Dermis microvascular lymphatic vessel endothelial cell (primary cell): ENCODE results near the gene CYGB. TPM values are rescaled to one million over a fixed set of nuclear protein-coding genes. Genes with fewer than 3 reads are reported as not detected.
"Not testable (repeated sequence)": the region's sequence is repeated elsewhere in the genome, so short reads cannot be mapped to it uniquely, and the experiment has no call there.

ENCODE experiments used
- DNase-seq, 2 donors: peaks; one replicate each; pipeline versions ENCODE4 v3.0.0 to v3.0.0-alpha.2; 2010; ENCODE audit warnings: low read depth in 2 of 2
- total RNA-seq: library from RNA; depleted of rRNA; stranded (reverse); fragments of >200 nt; gene quantifications from 2 replicates; pipeline ENCODE4 v1.2.1, GENCODE V29; 2014

Gene CYGB
- total RNA-seq, 1 donor from 2014 or later = 1.8 TPM

DNA sequence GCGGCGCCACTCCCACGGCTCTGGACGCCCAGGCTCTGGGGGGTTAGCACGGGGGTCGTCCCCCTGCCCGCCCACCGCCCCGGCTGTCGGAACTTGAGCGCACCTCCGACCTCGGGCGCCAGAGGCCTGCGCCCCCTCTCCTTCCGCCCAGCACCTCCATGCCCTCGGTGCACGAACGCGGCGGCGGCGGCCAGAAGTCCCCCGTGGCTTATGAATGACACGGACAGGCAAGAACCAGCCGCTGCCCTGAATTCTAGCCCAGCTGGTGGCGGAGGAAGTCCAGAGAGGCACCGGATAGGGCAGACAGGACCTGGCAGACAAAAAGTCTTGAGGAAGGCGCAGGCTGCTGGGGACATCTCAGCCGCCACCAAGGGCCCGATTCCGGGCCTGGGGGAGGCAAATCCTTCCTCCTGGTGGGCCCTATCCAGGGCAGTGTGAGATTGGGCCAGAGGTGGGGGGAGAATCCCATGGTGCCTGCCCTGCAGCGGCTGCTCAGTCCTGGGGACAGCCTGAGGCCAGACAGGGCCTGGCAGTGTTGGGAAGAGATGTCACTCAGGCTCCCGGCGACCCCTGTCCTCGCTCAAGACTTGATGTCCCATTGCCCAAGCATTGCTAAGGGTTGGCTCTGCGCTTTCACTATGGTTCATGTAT, 897 bp upstream of the CYGB start:
- DNase-seq = no peak

DNA sequence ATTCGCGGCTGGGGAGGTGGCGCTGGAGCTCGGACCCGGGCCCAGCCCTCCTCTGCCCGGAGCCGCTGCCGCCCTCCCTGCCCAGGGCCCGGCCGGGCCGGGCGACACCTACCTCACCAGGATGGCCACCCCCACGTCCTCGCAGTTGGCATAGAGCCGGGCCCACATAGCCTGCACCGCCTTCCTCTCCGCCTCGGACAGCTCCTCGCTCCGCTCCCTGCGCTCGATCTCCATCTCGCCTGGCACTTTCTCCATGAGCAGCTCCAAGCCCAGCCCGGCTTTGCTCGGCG, 276 bp downstream of the CYGB start:
- peak in 1 of 2 donors; percentile 43 for DNase-seq

DNA sequence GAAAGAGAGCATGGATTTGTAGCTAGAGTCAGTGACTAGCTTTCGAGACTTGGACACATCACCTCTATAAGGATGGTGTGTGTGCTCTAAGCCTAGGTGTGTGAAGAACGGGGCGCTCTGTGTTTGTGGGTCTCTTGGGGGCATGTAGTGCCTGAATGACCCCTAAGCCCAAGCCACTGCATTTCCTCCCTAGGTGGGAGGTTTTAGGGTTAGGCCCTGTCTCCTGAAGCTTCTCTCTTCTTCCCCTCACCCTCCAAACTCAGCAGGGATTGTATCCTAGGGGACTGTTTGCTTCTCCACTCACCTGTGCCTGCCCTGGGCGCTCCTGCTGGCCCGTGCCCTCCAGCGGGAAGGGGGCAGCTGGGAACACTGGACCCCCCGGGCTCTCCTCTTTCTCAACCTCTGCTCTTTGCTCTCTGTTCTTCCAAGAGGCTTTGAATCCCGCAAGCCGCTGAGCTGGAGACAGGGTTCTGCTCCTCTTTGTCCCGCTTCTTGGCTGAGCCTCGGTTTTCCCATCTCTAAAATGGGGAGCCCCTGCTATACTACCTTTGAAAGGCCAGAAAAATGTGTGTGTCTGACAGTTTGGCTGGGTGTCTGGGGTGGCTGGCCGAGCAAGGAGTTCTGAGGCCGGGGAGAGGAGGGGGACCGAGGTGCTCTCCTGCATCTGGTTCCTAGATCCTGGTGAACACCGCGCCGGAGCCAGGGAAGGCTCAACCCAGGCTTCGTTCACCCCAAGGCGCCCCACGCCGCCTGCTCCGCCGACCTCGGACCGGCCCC, 810 bp downstream of the CYGB start:
- no peak for DNase-seq

DNA sequence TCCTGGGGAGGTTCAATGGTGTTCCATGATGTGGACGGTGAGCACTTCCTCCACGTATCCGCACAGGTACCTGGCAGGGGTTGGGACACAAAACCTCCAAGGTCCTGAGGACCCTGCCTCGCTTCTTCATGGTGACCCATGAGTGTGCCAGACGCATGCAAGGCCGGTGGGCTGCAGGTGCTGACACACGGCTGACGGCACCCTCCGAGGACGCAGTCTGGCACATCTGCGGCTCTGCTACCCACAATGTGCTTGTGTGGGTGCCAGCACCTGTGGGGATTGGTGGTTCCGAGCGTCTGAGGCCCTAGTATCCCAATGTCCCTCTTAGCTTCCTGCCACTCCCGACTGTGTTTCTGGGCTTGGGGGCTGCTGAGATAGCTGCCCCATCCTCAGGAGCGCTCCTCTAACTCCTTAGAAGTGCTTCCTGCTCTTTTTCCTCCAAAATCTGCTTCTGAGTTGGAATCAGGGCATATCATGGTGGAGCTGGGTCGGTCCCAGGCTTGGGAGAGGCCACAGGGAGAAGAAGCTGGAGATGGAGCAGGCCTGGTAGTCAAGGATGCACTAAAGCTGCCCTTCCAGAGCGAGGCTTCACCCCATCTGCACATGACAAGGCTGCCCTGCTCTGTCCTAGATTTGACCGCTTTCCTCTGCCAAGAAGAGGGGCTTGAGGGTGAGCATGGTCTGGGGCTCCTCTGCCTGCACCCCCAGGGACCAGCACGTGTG, 1.6 kb downstream of the CYGB start:
- DNase-seq = no peak

DNA sequence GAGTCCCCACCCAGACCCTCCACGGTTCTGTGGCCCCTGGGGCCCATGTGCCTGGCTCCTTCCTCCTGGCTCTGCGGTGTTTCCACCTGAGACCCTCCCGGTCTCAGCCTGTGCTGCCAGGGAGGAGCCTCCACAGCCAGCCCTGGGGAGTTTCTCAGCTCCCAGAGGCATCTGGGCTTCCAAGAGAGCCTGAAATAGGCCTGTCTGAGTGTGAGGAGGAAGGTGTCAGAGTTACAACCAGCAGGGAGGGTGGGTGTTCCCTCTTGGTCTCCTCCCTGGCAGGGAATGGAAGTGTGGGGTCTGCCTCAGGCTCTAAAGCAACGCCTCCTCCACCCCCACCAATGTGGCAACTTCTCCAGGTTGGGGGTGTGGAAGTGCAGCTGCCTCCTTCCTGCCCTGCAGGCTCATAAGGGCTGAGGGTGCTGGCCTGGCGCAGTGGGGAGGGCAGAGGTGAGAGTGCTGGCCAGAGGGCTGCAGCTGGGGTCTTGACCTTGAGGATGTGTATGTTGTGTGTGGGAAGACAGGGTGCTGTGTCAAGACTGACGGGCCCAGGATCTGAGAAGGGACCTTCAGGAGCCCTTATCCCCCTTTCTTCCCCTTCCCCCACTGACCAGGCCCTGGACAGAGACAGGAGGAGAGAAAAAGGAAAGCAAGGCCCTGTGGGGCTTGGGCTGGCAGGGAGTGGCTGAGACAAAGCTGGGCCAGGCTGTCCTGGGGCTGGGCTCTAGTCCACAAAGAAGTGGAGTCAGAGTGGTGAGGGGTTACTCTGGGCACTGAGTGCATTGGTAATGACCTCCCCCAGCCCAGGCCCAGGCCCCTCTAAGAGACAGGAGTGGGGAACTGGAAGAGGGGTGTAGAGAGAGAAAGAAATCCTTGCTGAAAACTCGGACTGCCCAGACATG, 2.4 kb downstream of the CYGB start:
- no peak for DNase-seq

DNA sequence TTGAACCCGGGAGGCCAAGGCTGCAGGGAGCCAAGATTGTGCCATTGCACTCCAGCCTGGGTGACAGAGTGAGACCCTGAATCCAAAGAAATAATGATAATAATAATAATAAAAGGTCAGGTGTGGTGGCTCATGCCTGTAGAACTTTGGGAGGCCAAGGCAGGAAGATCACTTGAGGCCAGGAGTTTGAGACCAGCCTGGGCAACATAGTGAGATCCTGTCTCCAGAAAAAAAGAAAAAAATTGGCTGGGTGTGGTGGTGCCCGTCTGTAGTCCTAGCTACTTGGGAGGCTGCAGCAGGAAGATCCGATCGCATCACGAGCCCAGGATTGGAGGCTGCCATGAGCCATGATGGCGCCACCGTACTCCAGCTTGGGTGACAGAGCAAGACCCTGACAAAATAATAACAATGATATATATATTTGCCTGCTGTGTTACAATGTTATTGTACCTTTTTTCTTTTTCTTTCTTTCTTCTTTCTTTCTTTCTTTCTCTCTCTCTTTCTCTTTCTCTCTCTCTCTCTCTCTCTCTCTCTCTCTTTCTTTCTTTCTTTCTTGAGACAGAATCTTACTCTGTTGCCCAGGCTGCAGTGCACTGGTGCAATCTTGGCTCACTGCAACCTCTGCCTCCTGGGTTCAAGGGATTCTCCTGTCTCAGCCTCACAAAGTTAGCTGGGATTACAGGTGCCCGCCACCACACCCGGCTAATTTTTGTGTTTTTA, 3.7 kb downstream of the CYGB start:
- DNase-seq = not testable (repeated sequence)

DNA sequence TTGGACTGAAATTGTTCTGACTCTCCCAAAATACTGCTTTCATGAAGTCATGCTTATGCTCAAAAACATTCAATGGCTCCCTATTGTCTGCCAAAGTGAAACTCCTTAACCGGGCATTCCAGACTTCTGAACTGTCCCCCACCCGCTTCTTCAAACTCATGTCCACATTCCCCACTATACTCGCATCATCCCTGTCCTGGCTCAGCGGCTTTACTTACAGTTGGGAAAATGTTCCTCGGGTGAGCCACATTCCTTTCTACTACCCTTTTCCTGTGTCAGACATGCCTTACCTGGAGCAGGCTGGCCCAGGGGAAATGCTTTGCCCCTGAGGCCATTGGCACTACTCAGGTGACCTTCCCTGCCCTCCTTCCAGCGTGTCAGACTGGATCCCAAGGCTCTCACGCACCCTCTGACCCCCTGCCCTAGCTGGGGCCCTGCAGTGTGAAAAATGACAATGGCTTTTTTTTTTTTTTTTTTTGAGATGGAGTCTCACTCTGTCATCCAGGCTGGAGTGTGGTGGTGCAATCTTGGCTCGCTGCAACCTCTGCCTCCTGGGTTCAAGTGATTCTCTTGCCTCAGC, 5.3 kb downstream of the CYGB start:
- DNase-seq = no peak

DNA sequence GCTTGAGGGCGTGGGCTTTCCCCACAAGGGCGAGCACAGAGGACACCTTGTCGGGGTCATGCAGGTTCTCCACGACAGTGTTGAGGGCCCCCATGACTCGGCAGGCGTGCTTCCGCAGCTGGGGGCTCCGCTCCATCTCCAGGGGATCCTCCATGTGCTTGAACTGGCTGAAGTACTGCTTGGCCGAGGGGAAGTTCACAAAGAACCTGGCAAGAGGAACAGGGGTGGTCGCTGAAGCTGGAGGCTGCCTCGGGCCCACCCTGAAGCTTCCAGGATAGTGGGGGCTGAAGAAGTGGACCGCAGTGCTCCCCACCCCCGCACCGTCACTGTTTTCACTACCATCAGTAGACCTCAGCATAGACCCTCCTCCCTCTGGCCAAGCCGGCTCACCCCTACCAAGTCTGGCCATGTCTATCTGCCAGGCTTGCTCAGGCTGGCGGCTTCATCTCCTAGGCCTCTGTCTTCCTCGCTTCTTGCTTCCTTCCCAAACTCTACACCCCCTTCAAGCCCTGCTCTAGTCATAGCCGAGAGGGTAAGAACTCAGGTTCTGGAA, 5.9 kb downstream of the CYGB start:
- DNase-seq = no peak

DNA sequence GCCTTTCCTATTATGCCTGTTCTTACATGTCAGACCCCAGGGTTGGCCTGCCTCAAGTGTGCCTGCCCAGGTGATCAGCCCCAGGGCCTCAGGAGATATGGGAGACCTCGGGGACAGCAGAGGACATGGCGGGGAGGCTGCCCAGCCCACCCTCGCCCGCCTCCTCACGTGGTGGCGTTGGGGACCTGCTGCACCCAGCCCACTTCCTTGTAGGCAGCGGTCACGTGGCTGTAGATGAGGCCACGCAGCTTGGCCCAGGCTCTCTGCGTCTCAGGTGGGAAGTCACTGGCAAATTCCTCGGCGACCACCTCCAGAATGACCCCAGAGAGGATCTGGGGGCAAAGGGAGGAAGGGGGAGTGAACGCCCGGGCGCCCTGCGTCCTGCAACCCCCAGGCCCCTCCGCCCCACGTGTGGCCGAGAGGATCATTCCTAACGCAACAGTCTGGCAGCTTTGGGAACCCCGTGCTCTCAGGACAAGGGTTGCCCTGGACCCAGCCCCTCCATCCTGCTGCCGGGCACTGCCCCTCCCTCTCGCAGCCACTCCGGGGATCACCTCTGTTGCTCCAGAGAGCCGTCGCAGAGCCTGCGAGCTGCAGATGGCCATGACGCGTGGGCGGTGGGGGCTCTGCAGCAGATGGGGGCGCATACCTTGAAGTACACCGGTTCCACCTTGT, 6.6 kb downstream of the CYGB start:
- DNase-seq = no peak

DNA sequence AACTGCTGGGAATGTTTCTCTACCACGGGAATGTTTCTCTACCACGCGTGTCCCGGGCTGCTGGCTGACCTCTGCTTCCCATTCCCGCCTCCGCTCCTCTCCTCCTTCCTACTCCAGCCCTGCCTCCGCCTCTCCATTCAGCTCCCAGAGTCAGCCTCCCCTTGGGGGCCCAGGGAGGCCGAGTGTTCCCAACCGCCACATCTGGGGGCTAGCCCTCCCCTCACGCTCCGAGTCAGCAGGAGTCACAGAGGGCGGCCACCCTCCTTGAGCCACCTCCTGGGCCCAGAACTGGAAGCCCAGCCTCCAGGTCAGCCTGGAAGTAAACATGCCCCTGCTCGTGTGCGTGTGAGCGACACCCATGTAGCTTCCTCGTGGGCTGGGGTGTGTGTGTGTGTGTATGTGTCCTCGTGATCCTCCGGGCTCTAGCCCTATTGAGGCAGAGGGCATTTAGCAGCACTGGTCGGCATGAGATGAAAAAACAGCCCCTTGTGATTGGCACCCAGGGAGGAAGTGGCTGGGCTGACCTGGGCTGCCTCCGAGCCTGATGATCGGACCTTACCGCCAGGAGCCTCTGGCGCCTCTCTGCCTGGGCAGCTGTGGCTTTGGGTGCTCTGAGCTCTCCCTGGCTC, 7.3 kb downstream of the CYGB start:
- peak in 1 of 2 donors; percentile 41 for DNase-seq

DNA sequence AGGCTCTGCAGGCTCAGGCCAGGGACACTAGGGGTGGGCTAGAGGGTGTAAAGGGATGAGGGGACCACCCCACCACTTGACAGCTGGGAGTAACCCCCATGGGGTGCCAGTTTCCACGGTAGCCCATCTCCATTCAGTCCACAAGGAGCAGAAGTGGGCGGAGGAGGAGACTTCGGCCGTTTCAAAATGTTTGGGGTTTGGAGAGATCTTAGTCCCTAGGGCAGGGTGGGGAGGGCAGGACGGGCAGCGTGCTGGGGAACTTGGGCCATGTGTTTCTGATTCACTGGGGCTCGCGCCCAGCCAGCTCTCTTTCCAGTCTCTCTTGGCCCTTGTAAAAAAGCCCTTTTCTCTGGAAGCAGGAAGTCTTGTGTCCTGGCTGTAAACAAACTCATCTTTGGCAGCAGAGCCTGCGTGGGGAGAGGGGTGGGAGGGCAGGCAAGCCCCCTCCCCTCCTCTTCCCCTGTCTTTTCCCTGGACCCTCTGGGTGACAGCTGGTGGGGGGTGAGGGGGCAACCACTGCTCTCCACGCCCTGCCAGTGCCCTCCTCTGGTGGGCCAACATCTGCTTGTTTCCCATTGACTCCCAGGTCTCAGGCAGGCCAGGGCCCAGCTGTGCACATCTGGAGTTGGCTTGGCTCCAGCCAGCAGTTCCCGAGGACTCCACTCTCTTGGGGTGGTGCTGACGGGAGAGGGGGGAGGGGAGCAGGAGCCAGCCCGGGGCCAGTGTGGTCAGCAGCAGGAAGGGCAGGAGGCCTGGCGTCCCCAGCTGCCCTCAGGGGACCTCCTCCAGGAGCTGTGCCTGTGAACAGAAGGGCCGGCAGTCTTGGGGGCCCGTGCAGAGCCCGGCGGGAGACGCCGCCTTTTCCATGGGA, 8.1 kb downstream of the CYGB start:
- DNase-seq = peak in 1 of 2 donors; percentile 47

DNA sequence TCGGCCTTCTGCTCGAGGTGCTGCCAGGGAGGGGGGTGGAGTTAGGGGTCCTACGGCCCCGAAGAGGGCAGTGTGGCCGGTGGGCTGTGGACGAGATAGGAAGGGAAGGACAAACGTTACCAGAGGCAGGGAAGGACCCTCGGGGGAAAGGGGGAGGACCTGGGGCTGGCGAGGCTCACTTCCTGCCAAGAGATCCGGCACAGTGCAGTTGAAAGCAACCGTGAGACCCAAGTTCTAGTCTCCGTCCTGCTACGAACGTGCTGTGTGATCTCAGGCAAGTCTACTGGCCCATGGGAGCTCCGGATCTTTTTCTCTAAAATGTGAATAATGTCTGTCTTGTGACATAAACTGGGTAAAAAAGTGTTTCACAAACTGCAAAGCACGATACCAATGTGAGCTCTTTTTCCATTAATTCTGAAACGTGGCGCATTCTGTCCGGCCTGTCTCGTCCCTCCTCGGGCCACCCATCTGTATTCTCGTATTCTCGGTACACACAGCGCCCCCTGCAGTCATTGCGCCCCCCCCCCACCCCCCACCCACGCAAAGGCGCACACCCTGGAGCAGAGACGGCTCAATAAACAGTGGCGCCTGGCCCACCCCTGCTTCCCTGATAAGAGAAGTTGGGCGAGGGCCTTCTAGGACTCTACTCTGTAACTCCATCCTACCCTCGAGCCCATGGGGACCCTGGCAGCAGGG, 8.8 kb downstream of the CYGB start:
- DNase-seq = no peak

DNA sequence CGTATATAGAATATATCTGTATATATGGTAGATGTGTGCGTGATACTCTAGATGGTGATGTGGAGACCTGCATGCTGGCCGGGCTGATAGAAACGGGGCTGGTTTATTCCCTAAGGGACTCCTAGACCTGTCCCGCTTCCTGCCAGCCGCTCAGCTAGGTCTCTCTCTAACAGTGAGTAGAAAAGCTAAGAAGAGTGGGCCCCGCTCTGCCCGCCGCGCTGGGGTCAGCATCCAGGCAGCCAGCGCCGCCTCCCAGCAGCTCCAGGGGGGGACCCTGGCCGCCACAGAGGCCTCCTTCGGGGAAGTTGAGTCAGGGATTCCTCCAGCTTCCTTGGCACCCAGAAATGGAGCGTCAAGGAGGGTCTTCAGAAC, 9.4 kb downstream of the CYGB start:
- DNase-seq = no peak

DNA sequence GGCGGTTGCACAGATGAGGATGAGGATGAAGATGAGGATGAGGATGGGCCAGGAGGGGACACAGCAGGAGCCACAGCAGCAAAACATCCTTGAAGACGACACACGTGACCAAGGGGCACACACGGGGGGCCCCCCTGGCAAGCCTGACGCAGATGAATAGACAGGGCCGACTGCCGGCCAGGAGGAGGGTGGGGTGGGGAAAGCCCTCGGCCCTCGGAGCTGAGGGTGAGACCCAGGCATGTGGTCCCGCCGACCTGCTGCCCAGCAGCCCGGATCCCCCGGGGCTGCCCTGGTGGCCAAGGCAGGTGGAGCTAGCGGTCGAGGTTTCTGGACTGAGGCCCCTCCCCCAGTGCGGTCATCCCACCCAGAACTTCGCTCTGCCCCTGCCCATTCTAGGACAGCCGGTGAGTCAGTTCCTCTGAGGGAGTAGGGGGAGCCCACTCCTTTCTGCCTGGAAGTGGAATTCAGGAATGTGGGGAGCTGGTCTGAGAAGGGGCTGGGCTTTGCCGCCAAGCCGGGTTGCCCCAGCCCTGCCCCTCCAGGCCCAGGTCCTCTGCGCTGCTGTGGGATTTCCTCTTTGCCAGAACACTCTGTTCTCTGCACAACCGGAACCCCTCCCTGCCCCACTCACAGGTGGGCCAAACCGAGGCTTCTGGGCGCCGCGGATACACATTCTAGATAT, 9.9 kb downstream of the CYGB start:
- peak in 1 of 2 donors; percentile 78 for DNase-seq

DNA sequence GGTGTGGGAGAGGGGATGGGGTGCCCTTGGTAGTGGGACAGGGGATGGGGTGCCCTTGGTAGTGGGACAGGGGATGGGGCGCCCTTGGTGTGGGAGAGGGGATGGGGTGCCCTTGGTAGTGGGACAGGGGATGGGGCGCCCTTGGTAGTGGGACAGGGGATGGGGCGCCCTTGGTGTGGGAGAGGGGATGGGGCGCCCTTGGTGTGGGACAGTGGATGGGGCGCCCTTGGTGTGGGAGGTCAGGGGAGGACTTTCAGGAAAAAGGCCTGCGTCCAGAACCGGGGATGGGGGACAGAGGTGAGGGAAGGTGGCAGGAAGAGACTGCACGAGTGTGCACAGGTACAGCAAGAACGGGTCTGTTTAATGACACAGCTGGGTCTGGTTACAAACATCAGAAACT, 10.5 kb downstream of the CYGB start:
- DNase-seq = not testable (repeated sequence)

DNA sequence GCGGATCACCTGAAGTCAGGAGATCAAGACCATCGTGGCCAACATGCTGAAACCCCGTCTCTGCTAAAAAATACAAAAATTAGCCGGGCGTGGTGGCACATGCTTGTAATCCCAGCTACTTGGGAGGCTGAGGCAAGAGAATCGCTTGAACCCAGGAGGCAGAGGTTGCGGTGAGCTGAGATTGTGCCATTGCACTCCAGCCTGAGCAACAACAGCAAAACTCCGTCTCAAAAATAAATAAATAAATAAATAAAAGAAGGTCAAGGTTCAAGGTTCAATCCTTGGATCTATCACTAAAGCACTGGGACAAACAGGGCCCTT, 12.0 kb downstream of the CYGB start:
- not testable (repeated sequence) for DNase-seq
